Neutrophil (primary cell): Measurements from ENCODE around the gene TMEM120B.
"Not testable (repeated sequence)": the region's sequence is repeated elsewhere in the genome, so short reads cannot be mapped to it uniquely, and the experiment has no call there.

Source experiments
- H3K27ac ChIP-seq: fragments of 200-600 bp; sonication (generic); 2 replicates; pipeline ENCODE4 v1.5.1; 2016; ENCODE audit warnings: mild to moderate bottlenecking, moderate library complexity
- H3K27me3 ChIP-seq: fragments of 200-600 bp; sonication (generic); 2 replicates; pipeline ENCODE4 v1.6.0; 2016; ENCODE audit warnings: mild to moderate bottlenecking
- H3K36me3 ChIP-seq: fragments of 200-600 bp; sonication (generic); 2 replicates; pipeline ENCODE4 v1.5.1; 2017
- H3K4me1 ChIP-seq, 2 experiments: fragments of 200-600 bp in 1 of 2; sonication (generic) in 1 of 2; 1 replicate in 1 of 2; 2 replicates in 1 of 2; pipeline versions ENCODE4 v1.5.1 to v1.6.1; 2013 to 2016; ENCODE audit warnings: low read depth in 1 of 2, low read length in 1 of 2, mild to moderate bottlenecking in 1 of 2, moderate library complexity in 1 of 2; ENCODE audit not compliant: control insufficient read depth in 1 of 2, insufficient read depth in 1 of 2
- H3K4me3 ChIP-seq, 2 experiments: fragments of 200-600 bp in 1 of 2; sonication (generic) in 1 of 2; 1 replicate in 1 of 2; 2 replicates in 1 of 2; pipeline ENCODE4 v1.5.1; 2013 to 2016; ENCODE audit warnings: low read depth in 1 of 2, low read length in 1 of 2, mild to moderate bottlenecking in 1 of 2, moderate library complexity in 1 of 2
- H3K9me3 ChIP-seq: fragments of 200-600 bp; sonication (generic); 2 replicates; pipeline ENCODE4 v1.5.1; 2016
- CTCF ChIP-seq: fragments of 200-600 bp; sonication (generic); IDR thresholded peaks from 2 replicates; pipeline ENCODE4 v1.5.1; 2016; ENCODE audit warnings: antibody characterized with exemption

The TMEM120B gene

GRCh38 chr12:121740847-121741246 lies 28.3 kb downstream of the TMEM120B start:
- H3K9me3 ChIP-seq = no peaks in the 10 kb centered on the region
- H3K4me1 ChIP-seq = peaks cover 0 to 5% of the 10 kb centered on the region in 2 experiments

GRCh38 chr12:121741743-121742142 lies 29.2 kb downstream of the TMEM120B start:
- Histone ChIP-seq H3K9me3 (no peaks in the 10 kb centered on the region), H3K36me3 (no peaks in the 10 kb centered on the region), H3K27me3 (no peaks in the 10 kb centered on the region), H3K4me1 (peaks cover 0 to 5% of the 10 kb centered on the region in 2 experiments), H3K27ac (no peak overlapping the region), H3K4me3 (no peak overlapping the region)
- TF ChIP-seq CTCF = no peak

More at GRCh38 chr12:121740847-121741246, 28.3 kb downstream of the TMEM120B start:
- no peaks in the 10 kb centered on the region for H3K36me3 ChIP-seq
- no peak overlapping the region for H3K4me3 ChIP-seq
- no peaks in the 10 kb centered on the region for H3K27me3 ChIP-seq
- TF ChIP-seq CTCF = no peak
- no peak overlapping the region for H3K27ac ChIP-seq

GRCh38 chr12:121745545-121745944 lies 33.0 kb downstream of the TMEM120B start:
- H3K4me1 ChIP-seq, H3K36me3 ChIP-seq, H3K9me3 ChIP-seq, H3K4me3 ChIP-seq, H3K27me3 ChIP-seq, H3K27ac ChIP-seq: not testable (repeated sequence)

- Histone ChIP-seq H3K4me3 (no peak overlapping the region), H3K27me3 (no peaks in the 10 kb centered on the region), H3K9me3 (no peaks in the 10 kb centered on the region), H3K36me3 (no peaks in the 10 kb centered on the region), H3K27ac (no peak overlapping the region), H3K4me1 (no peaks in the 10 kb centered on the region)
- TF ChIP-seq CTCF = no peak
Observed at GRCh38 chr12:121748218-121748570, 35.6 kb downstream of the TMEM120B start.

GRCh38 chr12:121748571-121749265 lies 36.2 kb downstream of the TMEM120B start:
- no peak for TF ChIP-seq CTCF
- H3K9me3 ChIP-seq = no peaks in the 10 kb centered on the region
- no peak overlapping the region for H3K27ac ChIP-seq
- H3K4me3 ChIP-seq = no peak overlapping the region
- H3K4me1 ChIP-seq = no peaks in the 10 kb centered on the region
- H3K36me3 ChIP-seq = no peaks in the 10 kb centered on the region
- H3K27me3 ChIP-seq = no peaks in the 10 kb centered on the region

GRCh38 chr12:121749267-121749666 lies 36.7 kb downstream of the TMEM120B start:
- Histone ChIP-seq H3K27me3 (no peaks in the 10 kb centered on the region), H3K4me3 (no peak overlapping the region), H3K4me1 (no peaks in the 10 kb centered on the region), H3K27ac (no peak overlapping the region), H3K9me3 (no peaks in the 10 kb centered on the region), H3K36me3 (no peaks in the 10 kb centered on the region)
- TF ChIP-seq CTCF = no peak
